HepG2 (cell line): ENCODE data around the gene FAM180A.

Source experiments
- CTCF ChIP-seq: sonication (generic); formaldehyde crosslinking; IDR thresholded peaks from 2 replicates; pipeline ENCODE4 v1.5.0; 2020; ENCODE audit warnings: mild to moderate bottlenecking, missing genetic modification reagents, moderate library complexity
- EHMT2 ChIP-seq: fragments of 200-600 bp; sonication (generic); IDR thresholded peaks from 2 replicates; pipeline ENCODE4 v1.7.0; 2017; ENCODE audit warnings: antibody characterized with exemption, low read depth, low read length, borderline replicate concordance
- FOSL1 ChIP-seq: sonication (generic); formaldehyde crosslinking; IDR thresholded peaks from 2 replicates; pipeline ENCODE4 v1.9.0; 2021; ENCODE audit warnings: missing genetic modification reagents, borderline replicate concordance
- GMEB1 ChIP-seq: sonication (generic); formaldehyde crosslinking; IDR thresholded peaks from 2 replicates; pipeline ENCODE4 v1.5.1; 2020; ENCODE audit warnings: missing genetic modification reagents, mild to moderate bottlenecking, borderline replicate concordance
- HCFC1 ChIP-seq: fragments of 150-350 bp; IDR thresholded peaks from 2 replicates; pipeline ENCODE4 v1.6.1; 2014; ENCODE audit warnings: low read depth, low read length
- JARID2 ChIP-seq: sonication (generic); formaldehyde crosslinking; IDR thresholded peaks from 2 replicates; pipeline ENCODE4 v1.8.1; 2023; ENCODE audit warnings: missing genetic modification reagents, inconsistent platforms; ENCODE audit not compliant: insufficient replicate concordance
- KDM5A ChIP-seq: fragments of 200-600 bp; sonication (generic); IDR thresholded peaks from 2 replicates; pipeline ENCODE4 v1.7.0; 2018; ENCODE audit warnings: antibody characterized with exemption, mild to moderate bottlenecking, low read length, borderline replicate concordance
- NR2F6 ChIP-seq, 2 experiments: IDR thresholded peaks; 2 replicates each; pipeline ENCODE4 v1.6.1; 2016; ENCODE audit warnings: antibody characterized with exemption in 1 of 2, mild to moderate bottlenecking in 1 of 2
- RBFOX2 ChIP-seq: fragments of 200-400 bp; formaldehyde crosslinking; IDR thresholded peaks from 2 replicates; pipeline ENCODE4 v1.6.1; 2017; ENCODE audit warnings: low read depth, mild to moderate bottlenecking, low read length
- SMAD3 ChIP-seq: sonication (generic); formaldehyde crosslinking; IDR thresholded peaks from 2 replicates; pipeline ENCODE4 v1.4.0; 2020; ENCODE audit warnings: missing genetic modification reagents
- SP1 ChIP-seq, 2 experiments: fragments of 450-650 bp in 1 of 2; sonication (generic) in 1 of 2; formaldehyde crosslinking in 1 of 2; IDR thresholded peaks; 2 replicates each; pipeline versions ENCODE4 v1.4.0 to v1.6.1; 2016 to 2020; ENCODE audit warnings: missing genetic modification reagents in 1 of 2
- TEAD3 ChIP-seq: optimal IDR thresholded peaks from 2 replicates; pipeline ENCODE3; 2016; ENCODE audit warnings: borderline replicate concordance
- TF ChIP-seq, protein P1 (sequence below): sonication (generic); formaldehyde crosslinking; IDR thresholded peaks from 2 replicates; pipeline ENCODE4 v1.4.0; 2020; ENCODE audit warnings: missing genetic modification reagents, borderline replicate concordance

DNA sequence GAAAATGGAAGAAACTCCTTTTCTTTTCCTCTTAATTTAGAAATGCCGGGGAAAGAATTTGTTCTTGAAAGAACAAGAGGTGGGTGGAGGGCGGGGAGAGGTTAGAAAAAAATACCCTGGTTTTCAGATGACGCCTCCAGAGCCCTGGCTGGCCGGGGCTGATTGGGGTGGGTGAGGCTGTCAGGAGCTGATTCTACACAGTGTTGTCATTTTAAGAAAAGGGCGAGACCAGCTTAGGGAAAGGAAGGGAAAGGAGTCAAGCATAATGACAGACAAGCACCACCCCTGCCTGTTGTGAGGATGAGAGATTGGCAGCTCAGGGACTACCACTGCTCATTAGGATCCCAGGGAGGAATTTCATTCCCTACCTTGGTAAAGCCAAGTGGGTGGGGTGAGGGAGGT lies 9.9 kb upstream of the FAM180A start:
- TF ChIP-seq GMEB1 (CRISPR knock-in tag) (no peak), SMAD3 (no peak), KDM5A (no peak), CTCF (no peak), EHMT2 (no peak), JARID2 (CRISPR knock-in tag) (no peak), SP1 (IDR thresholded peaks at IDR 0.05) (no peak), SP1 (CRISPR knock-in tag; IDR thresholded peaks at IDR 0.05) (no peak), RBFOX2 (no peak), HCFC1 (no peak), FOSL1 (CRISPR knock-in tag) (no peak), TEAD3 (CRISPR knock-in tag) (no peak), NR2F6 (IDR thresholded peaks at IDR 0.05) (no peak), NR2F6 (CRISPR knock-in tag; IDR thresholded peaks at IDR 0.05) (no peak)
- TF ChIP-seq, protein P1, sequence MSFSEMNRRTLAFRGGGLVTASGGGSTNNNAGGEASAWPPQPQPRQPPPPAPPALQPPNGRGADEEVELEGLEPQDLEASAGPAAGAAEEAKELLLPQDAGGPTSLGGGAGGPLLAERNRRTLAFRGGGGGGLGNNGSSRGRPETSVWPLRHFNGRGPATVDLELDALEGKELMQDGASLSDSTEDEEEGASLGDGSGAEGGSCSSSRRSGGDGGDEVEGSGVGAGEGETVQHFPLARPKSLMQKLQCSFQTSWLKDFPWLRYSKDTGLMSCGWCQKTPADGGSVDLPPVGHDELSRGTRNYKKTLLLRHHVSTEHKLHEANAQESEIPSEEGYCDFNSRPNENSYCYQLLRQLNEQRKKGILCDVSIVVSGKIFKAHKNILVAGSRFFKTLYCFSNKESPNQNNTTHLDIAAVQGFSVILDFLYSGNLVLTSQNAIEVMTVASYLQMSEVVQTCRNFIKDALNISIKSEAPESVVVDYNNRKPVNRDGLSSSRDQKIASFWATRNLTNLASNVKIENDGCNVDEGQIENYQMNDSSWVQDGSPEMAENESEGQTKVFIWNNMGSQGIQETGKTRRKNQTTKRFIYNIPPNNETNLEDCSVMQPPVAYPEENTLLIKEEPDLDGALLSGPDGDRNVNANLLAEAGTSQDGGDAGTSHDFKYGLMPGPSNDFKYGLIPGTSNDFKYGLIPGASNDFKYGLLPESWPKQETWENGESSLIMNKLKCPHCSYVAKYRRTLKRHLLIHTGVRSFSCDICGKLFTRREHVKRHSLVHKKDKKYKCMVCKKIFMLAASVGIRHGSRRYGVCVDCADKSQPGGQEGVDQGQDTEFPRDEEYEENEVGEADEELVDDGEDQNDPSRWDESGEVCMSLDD, result no peak
